Transverse colon (tissue), 4 donors: ENCODE data around the gene PALMD.

Experiments
- CTCF ChIP-seq, 5 experiments: fragments of 200-600 bp in 3 of 5; fragments of 450-650 bp in 2 of 5; sonication (generic) in 3 of 5; IDR thresholded peaks; 1 replicate in 2 of 5; 2 replicates in 3 of 5; pipeline ENCODE4 v1.5.1; 2016 to 2017; ENCODE audit warnings: antibody characterized with exemption in 5 of 5, inconsistent platforms in 3 of 5, mild to moderate bottlenecking in 2 of 5, moderate library complexity in 1 of 5
- EP300 ChIP-seq: sonication (generic); formaldehyde crosslinking; IDR thresholded peaks from one replicate; pipeline ENCODE4 v1.6.1; 2017; ENCODE audit warnings: antibody characterized with exemption, low read depth
- POLR2A ChIP-seq: fragments of 450-650 bp; IDR thresholded peaks from one replicate; pipeline ENCODE4 v1.6.1; 2016; ENCODE audit warnings: antibody characterized with exemption, mild to moderate bottlenecking, moderate library complexity
- POLR2AphosphoS5 ChIP-seq, 3 donors: sonication (generic); formaldehyde crosslinking; IDR thresholded peaks; one replicate each; pipeline ENCODE4 v1.6.1; 2016; ENCODE audit warnings: antibody characterized with exemption in 3 of 3

GRCh38 chr1:99675292-99675691 lies 29.4 kb downstream of the PALMD start:
- TF ChIP-seq EP300 (no peak), CTCF (IDR thresholded peaks at IDR 0.05) (no peak), POLR2A (no peak), POLR2AphosphoS5 (IDR thresholded peaks at IDR 0.05) (no peak)
